Stimulated activated naive CD4-positive, alpha-beta T cell treated with Interleukin-2 at 50 U/mL for 16 hours (primary cell): ENCODE measurements around the gene KIDINS220.
A peak's percentile ranks its signal among the peaks of the same experiment; 100 is the strongest.

Experiments
- DNase-seq: peaks from one replicate; lab custom pipeline; 2025; lab: John Stamatoyannopoulos, UW

The KIDINS220 gene

GRCh38 chr2:8697190-8697589 lies 140.2 kb downstream of the KIDINS220 start:
- no peak for DNase-seq

- DNase-seq: no peak
Measured at GRCh38 chr2:8694737-8695136, 142.7 kb downstream of the KIDINS220 start.

- DNase-seq: no peak
Measured at GRCh38 chr2:8693157-8693821, 144.1 kb downstream of the KIDINS220 start.

GRCh38 chr2:8692783-8693156 lies 144.6 kb downstream of the KIDINS220 start:
- DNase-seq: no peak

GRCh38 chr2:8691859-8692437 lies 145.5 kb downstream of the KIDINS220 start:
- no peak for DNase-seq

- peak; percentile 73 for DNase-seq
Measured at GRCh38 chr2:8685697-8686358, 151.6 kb downstream of the KIDINS220 start.

- DNase-seq: peak; percentile 37
Measured at GRCh38 chr2:8684878-8685696, 152.3 kb downstream of the KIDINS220 start.

- DNase-seq: peak; percentile 44
Measured at GRCh38 chr2:8684540-8684877, 152.9 kb downstream of the KIDINS220 start.

- DNase-seq: peak; percentile 33
Measured at GRCh38 chr2:8682719-8683667, 154.4 kb downstream of the KIDINS220 start.

GRCh38 chr2:8681786-8682692 lies 155.4 kb downstream of the KIDINS220 start, which contains the start of gene ID2:
Gene ID2, plus strand, starts transcription at chr2:8682056. Its CDS starts 110 bp downstream, at chr2:8682166.
- peak; percentile 98 for DNase-seq

GRCh38 chr2:8680822-8681760 lies 156.3 kb downstream of the KIDINS220 start:
- DNase-seq: peak; percentile 94

- DNase-seq: no peak
Measured at GRCh38 chr2:8679827-8680731, 157.3 kb downstream of the KIDINS220 start.

GRCh38 chr2:8679567-8679826 lies 157.9 kb downstream of the KIDINS220 start:
- no peak for DNase-seq
